HepG2 (cell line): ENCODE measurements around the gene SLBP. TPM values are rescaled to one million over a fixed set of nuclear protein-coding genes. Genes with fewer than 3 reads are reported as not detected.

Experiments
- ATAC-seq: fragments of 200-7000 bp; cut with Tn5 transposase; 3 replicates; pipeline ENCODE4 v1.9.1; 2020; ENCODE audit warnings: mild to moderate bottlenecking, moderate library complexity
- BruUV-seq: library from RNA; stranded (reverse); fragments of 400-500 nt; replicated peaks from 2 replicates; lab custom pipeline; 2021; lab: Mats Ljungman, UMichigan
- CTCF ChIA-PET: fragments of 300-600 bp; formaldehyde crosslinking; extraction: SDS; loops from one replicate; lab custom pipeline; 2021; ENCODE audit warnings: low total read pairs, inconsistent platforms, low intra/inter-chr PET ratio; lab: Yijun Ruan, JAX
- POLR2A ChIA-PET: fragments of 350-600 bp; sonication (Branson Sonifier 250); formaldehyde crosslinking; loops from one replicate; lab custom pipeline; 2020; ENCODE audit warnings: antibody characterized with exemption, inconsistent platforms; lab: Yijun Ruan, JAX
- DNase-seq: peaks from one replicate; pipeline ENCODE4 v3.0.0-alpha.2; 2015; ENCODE audit warnings: low spot score
- FAIRE-seq: peaks from 3 replicates; lab custom pipeline; 2011; peaks lifted over from hg19 to GRCh38; lab: Jason Lieb, UNC
- H2AFZ ChIP-seq: one replicate; pipeline ENCODE4 v1.6.1; 2011; ENCODE audit warnings: low read length, inconsistent platforms
- H3K27ac ChIP-seq: fragments of 300-600 bp; 3 replicates; pipeline ENCODE4 v1.8.0; 2011; ENCODE audit warnings: mixed run types, mild to moderate bottlenecking, mixed read lengths, low read length, inconsistent platforms; ENCODE audit not compliant: insufficient read depth; ENCODE audit errors: extremely low read length
- H3K27me3 ChIP-seq, 2 experiments: fragments of 200-600 bp in 1 of 2; 2 replicates in 1 of 2; 3 replicates in 1 of 2; pipeline versions ENCODE4 v1.6.0 to v1.8.0; 2011; ENCODE audit warnings: low read length in 2 of 2, mild to moderate bottlenecking in 2 of 2, moderate library complexity in 2 of 2, inconsistent platforms in 1 of 2; ENCODE audit not compliant: insufficient read depth in 2 of 2, control insufficient read depth in 1 of 2
- H3K36me3 ChIP-seq, 2 experiments: fragments of 200-600 bp in 1 of 2; replicated peaks in 1 of 2; 2 replicates in 1 of 2; 3 replicates in 1 of 2; pipeline versions ENCODE4 v1.5.1 to v1.8.0; 2011; ENCODE audit warnings: low read length in 2 of 2, inconsistent platforms in 1 of 2; ENCODE audit not compliant: insufficient read depth in 2 of 2, control insufficient read depth in 1 of 2
- H3K4me1 ChIP-seq: 2 replicates; pipeline ENCODE4 v1.5.1; 2012; ENCODE audit warnings: low read length, inconsistent platforms; ENCODE audit not compliant: insufficient read depth
- H3K4me2 ChIP-seq: 2 replicates; pipeline ENCODE4 v1.6.0; 2011; ENCODE audit warnings: low read depth, low read length, inconsistent platforms
- H3K4me3 ChIP-seq, 3 experiments: fragments of 200-600 bp in 1 of 3; sonication (generic), shearing (Covaris generic) in 1 of 3; replicated peaks in 1 of 3; 2 replicates each; pipeline ENCODE4 v1.5.1; 2011 to 2016; ENCODE audit warnings: low read length in 3 of 3, inconsistent platforms in 2 of 3, low read depth in 2 of 3, mild to moderate bottlenecking in 2 of 3, control low read depth in 1 of 3, mixed read lengths in 1 of 3; ENCODE audit not compliant: insufficient read depth in 1 of 3
- H3K79me2 ChIP-seq: one replicate; pipeline ENCODE4 v1.6.1; 2011; ENCODE audit warnings: low read length, inconsistent platforms; ENCODE audit not compliant: insufficient read depth
- H3K9ac ChIP-seq: 2 replicates; pipeline ENCODE4 v1.6.0; 2011; ENCODE audit warnings: mild to moderate bottlenecking, low read depth, low read length, inconsistent platforms; ENCODE audit not compliant: insufficient read depth
- H3K9me3 ChIP-seq: 2 replicates; pipeline ENCODE4 v1.5.1; 2012; ENCODE audit warnings: mild to moderate bottlenecking, low read length
- H4K20me1 ChIP-seq: 2 replicates; pipeline ENCODE4 v1.6.0; 2011; ENCODE audit warnings: inconsistent platforms, mild to moderate bottlenecking, low read length, moderate library complexity; ENCODE audit not compliant: insufficient read depth
- AKAP8 ChIP-seq: sonication (generic); formaldehyde crosslinking; IDR thresholded peaks from 2 replicates; pipeline ENCODE4 v1.5.1; 2020; ENCODE audit warnings: mild to moderate bottlenecking, missing genetic modification reagents
- CBX1 ChIP-seq: IDR thresholded peaks from one replicate; pipeline ENCODE4 v1.6.1; 2016; ENCODE audit warnings: antibody characterized with exemption, low read depth
- CEBPB ChIP-seq: IDR thresholded peaks from 2 replicates; pipeline ENCODE4 v1.6.1; 2011; ENCODE audit warnings: low read depth, low read length, improper control_type of control experiment, borderline replicate concordance
- GABPB1 ChIP-seq: IDR thresholded peaks from 2 replicates; pipeline ENCODE4 v1.6.1; 2016; ENCODE audit warnings: mild to moderate bottlenecking, missing genetic modification reagents, moderate library complexity, missing compliant biosample characterization
- PHF8 ChIP-seq: sonication (generic); formaldehyde crosslinking; IDR thresholded peaks from 2 replicates; pipeline ENCODE4 v1.5.0; 2020; ENCODE audit warnings: missing genetic modification reagents
- RBM22 ChIP-seq: fragments of 200-400 bp; formaldehyde crosslinking; optimal IDR thresholded peaks from 2 replicates; pipeline ENCODE3; 2017; ENCODE audit warnings: mild to moderate bottlenecking, low read length, moderate library complexity
- SMARCE1 ChIP-seq: fragments of 450-650 bp; IDR thresholded peaks from 2 replicates; pipeline ENCODE4 v1.6.1; 2017; ENCODE audit warnings: borderline replicate concordance
- SP5 ChIP-seq: IDR thresholded peaks from 2 replicates; pipeline ENCODE4 v1.6.1; 2016; ENCODE audit warnings: low read depth, borderline replicate concordance
- TARDBP ChIP-seq: sonication (generic); formaldehyde crosslinking; IDR thresholded peaks from 2 replicates; pipeline ENCODE4 v1.8.0; 2022; ENCODE audit warnings: mild to moderate bottlenecking, missing genetic modification reagents
- ZNF766 ChIP-seq: sonication (generic); formaldehyde crosslinking; IDR thresholded peaks from 2 replicates; pipeline ENCODE4 v1.5.0; 2020; ENCODE audit warnings: missing genetic modification reagents, borderline replicate concordance
- ZNF841 ChIP-seq: sonication (generic); formaldehyde crosslinking; IDR thresholded peaks from 2 replicates; pipeline ENCODE4 v1.8.1; 2023; ENCODE audit warnings: missing genetic modification reagents, borderline replicate concordance
- WGBS: methylation state at CpG from one replicate; pipeline ENCODE4 v1.1.6; 2017; ENCODE audit warnings: low lambda C conversion rate; 5-methylcytosine and 5-hydroxymethylcytosine counted together
- in situ Hi-C: cut with HindIII; loops from 2 replicates; pipeline ENCODE4 v1.10.0; 2017; ENCODE audit warnings: low pct_unique_long_range_greater_than_20kb; ENCODE audit not compliant: extremely low pct_ligation_motif_present
- intact Hi-C: fragments of 100-400 bp; cut with micrococcal nuclease; formaldehyde crosslinking; loops from one replicate; pipeline ENCODE4 v1.10.0; 2022; ENCODE audit not compliant: unreplicated experiment
- polyA plus RNA-seq, 8 experiments: library from polyadenylated mRNA; depleted of rRNA in 3 of 8; stranded (reverse) in 7 of 8; unstranded in 1 of 8; fragments of >200 nt; fragmentation: Illumina TruSeq in 4 of 8; extraction: Trizol in 4 of 8; gene quantifications; 2 replicates each; pipeline versions ENCODE4 v1.2.1 to v1.2.3, GENCODE V29; 2011 to 2016; ENCODE audit warnings: low read depth in 4 of 8, missing spikeins in 1 of 8, mixed read lengths in 1 of 8; ENCODE audit not compliant: insufficient read depth in 1 of 8
- total RNA-seq, 5 experiments: library from RNA; depleted of rRNA; stranded (reverse); fragments of >200 nt; fragmentation: Illumina TruSeq; extraction: Trizol; gene quantifications; 2 replicates each; pipeline ENCODE4 v1.2.3, GENCODE V29; 2016; ENCODE audit warnings: low read depth in 1 of 5
- TF ChIP-seq, protein P1 (sequence below): sonication (generic); formaldehyde crosslinking; IDR thresholded peaks from 2 replicates; pipeline ENCODE4 v1.5.1; 2020; ENCODE audit warnings: mild to moderate bottlenecking, moderate library complexity, missing genetic modification reagents
- TF ChIP-seq, protein P2 (sequence below): sonication (generic); formaldehyde crosslinking; IDR thresholded peaks from 2 replicates; pipeline ENCODE4 v1.8.1; 2023; ENCODE audit warnings: mild to moderate bottlenecking, inconsistent platforms, moderate library complexity, missing genetic modification reagents, borderline replicate concordance

SLBP gene
- total and polyA plus RNA-seq, 2 of the 13 experiments (the other 11 are each of a cell fraction or from before 2014, with no cell fraction given): 43.9 to 104 TPM

DNA sequence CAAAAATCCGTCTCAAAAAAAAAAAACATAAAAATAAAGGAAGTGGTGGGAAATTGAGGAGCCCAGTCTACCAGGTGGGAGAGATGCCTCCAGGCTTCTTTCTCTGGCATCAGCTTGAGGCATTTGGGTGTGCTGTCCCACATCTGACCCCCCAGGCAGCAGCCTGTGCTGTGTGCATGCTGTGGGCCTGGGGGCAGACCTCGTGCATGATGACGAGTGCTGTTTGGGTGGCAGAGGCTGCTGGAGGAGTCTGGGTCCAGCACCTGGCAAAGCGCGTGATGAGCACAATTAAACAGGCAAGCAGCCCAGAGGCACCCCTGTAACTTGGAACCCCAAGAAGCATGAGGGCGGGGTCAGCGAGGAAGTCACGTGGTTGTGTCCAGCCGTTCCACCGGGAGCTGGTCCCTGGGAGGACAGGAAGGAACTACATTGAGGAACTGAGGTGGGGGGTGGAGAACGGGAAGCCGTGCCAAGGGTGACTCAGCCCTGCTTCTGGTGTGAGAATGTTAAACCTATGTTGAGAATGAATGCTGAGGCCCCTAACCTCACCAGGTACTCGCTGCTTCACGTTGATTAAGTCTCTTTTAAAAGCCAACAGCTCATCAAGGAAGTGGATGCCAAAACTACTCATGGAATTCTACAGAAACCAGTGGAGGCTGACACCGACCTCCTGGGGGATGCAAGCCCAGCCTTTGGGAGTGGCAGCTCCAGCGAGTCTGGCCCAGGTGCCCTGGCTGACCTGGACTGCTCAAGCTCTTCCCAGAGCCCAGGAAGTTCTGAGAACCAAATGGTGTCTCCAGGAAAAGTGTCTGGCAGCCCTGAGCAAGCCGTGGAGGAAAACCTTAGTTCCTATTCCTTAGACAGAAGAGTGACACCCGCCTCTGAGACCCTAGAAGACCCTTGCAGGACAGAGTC, 15.3 kb upstream of the SLBP start:
- Histone ChIP-seq H3K4me3 (no peak overlapping the region), H2AFZ (no peak overlapping the region), H3K4me1 (peaks cover 28% of the 10 kb centered on the region), H3K79me2 (peaks cover 20% of the 10 kb centered on the region), H3K9ac (no peak overlapping the region), H4K20me1 (peaks cover 3% of the 10 kb centered on the region; the same call in 1 of the 2 replicates), H3K36me3 (peaks cover 23 to 67% of the 10 kb centered on the region in 2 experiments; a peak in 4 of 5 replicates), H3K27me3 (no peaks in the 10 kb centered on the region), H3K4me2 (no peak overlapping the region)
- POLR2A ChIA-PET: interaction anchor here (1.0 kb wide), 1 partner anchor 15 kb away, joined by 4 read pairs; the partner anchor contains the start of gene SLBP
- intact Hi-C loops: no loop called here
- no peak for DNase-seq
- ATAC-seq: no peak
- WGBS: 96% methylated on average over 16 of the region's 18 CpGs
- no peak for FAIRE-seq
- BruUV-seq: no TSS peak
- TF ChIP-seq PHF8 (CRISPR knock-in tag): no peak
- no peak for TF ChIP-seq SMARCE1
- TF ChIP-seq ZNF841 (CRISPR knock-in tag): no peak
- TF ChIP-seq, protein P1, sequence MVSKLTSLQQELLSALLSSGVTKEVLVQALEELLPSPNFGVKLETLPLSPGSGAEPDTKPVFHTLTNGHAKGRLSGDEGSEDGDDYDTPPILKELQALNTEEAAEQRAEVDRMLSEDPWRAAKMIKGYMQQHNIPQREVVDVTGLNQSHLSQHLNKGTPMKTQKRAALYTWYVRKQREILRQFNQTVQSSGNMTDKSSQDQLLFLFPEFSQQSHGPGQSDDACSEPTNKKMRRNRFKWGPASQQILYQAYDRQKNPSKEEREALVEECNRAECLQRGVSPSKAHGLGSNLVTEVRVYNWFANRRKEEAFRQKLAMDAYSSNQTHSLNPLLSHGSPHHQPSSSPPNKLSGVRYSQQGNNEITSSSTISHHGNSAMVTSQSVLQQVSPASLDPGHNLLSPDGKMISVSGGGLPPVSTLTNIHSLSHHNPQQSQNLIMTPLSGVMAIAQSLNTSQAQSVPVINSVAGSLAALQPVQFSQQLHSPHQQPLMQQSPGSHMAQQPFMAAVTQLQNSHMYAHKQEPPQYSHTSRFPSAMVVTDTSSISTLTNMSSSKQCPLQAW (CRISPR knock-in tag): no peak
- TF ChIP-seq RBM22: no peak
- no peak for TF ChIP-seq TARDBP
- TF ChIP-seq SP5: no peak
- TF ChIP-seq, protein P2, sequence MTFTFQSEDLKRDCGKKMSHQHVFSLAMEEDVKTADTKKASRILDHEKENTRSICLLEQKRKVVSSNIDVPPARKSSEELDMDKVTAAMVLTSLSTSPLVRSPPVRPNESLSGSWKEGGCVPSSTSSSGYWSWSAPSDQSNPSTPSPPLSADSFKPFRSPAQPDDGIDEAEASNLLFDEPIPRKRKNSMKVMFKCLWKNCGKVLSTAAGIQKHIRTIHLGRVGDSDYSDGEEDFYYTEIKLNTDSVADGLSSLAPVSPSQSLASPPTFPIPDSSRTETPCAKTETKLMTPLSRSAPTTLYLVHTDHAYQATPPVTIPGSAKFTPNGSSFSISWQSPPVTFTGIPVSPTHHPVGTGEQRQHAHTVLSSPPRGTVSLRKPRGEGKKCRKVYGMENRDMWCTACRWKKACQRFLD (CRISPR knock-in tag): no peak
- no peak for TF ChIP-seq CBX1
- no peak for TF ChIP-seq GABPB1 (CRISPR knock-in tag)
- TF ChIP-seq ZNF766: no peak
- TF ChIP-seq CEBPB: no peak
- no peak for TF ChIP-seq AKAP8 (CRISPR knock-in tag)
- TF ChIP-seq, all 625 proteins: peak for 0
- no peaks in the 10 kb centered on the region for H3K9me3 ChIP-seq
- H3K27ac ChIP-seq: no peak overlapping the region
- CTCF ChIA-PET: interaction anchor here (1.5 to 2.0 kb wide), 2 partner anchors 32 to 34 kb away, joined by 6 to 40 read pairs; no protein-coding TSS in a partner anchor
- in situ Hi-C loops: loop anchor here (5.0 kb wide), 1 partner anchor 35 kb away; no protein-coding TSS in a partner anchor
